Measurements from ENCODE around the gene RBM39.
"Not testable (repeated sequence)": the region's sequence is repeated elsewhere in the genome, so short reads cannot be mapped to it uniquely, and the experiment has no call there.

Gene RBM39

GRCh38 chr20:35771367-35771688 is 29.3 kb upstream of the RBM39 start:
- no peak overlapping the region for H3K27ac ChIP-seq (ENCODE audit: low read length)
- peak overlapping the region; percentile 23 for H3K4me3 ChIP-seq (ENCODE audit: low read length)
- H3K9ac ChIP-seq (ENCODE audit: low read length) = no peak overlapping the region
- H3K36me3 ChIP-seq (ENCODE audit: control insufficient read depth, low read depth, low read length) = peaks cover 8% of the 10 kb centered on the region
- peaks cover 11% of the 10 kb centered on the region for H3K27me3 ChIP-seq (ENCODE audit: control insufficient read depth, insufficient read depth, low read length)
- H3K4me1 ChIP-seq (ENCODE audit: control insufficient read depth, low read depth, low read length) = peaks cover 28% of the 10 kb centered on the region
- H3K9me3 ChIP-seq (ENCODE audit: control insufficient read depth, low read depth, low read length) = no peaks in the 10 kb centered on the region

DNA sequence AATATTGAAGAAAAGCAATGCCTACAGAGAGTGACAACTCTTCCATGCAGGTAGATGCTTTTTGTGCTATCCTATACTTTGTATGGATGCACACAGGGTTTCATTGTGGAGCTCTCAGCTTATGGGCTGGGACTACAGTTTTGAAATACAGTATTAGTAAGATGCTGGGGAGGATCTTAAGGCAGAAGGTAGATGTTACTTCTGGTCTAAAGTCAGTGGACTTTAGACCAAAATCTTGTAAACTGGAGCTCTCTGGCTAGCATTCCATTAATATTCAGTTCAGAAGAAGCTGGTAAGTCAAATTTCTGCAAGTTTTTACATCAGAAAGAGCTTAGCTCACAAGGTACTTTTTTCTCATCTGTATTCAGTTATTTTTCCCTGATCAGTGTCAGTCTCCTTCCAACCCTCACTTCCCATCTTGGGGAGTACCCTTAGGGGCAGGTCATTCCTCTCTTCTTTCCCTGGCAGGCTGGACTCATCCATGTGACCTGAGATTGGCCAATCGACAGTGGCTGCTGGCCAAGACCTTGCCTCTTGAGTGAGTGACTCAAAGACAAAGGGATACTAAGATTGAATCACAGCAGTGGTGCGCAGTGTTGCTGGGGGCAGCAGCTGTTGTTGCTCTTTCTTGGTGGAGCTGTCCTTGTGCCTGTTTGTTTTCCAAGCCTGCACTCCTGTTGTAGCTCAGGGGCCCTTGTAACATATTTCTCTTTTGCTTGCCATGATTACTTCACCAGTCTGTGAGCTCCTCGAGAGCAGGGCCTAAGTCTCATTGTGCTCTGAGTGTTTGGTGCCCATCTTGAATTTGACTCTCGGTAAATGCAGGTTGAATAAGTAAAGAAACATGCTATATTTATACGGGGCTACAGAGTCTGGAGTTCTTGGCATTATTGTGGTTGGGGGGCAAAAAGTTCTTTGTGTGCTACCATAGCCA is 26.9 kb upstream of the RBM39 start:
- Histone ChIP-seq H3K4me3 (ENCODE audit: low read length) (no peak overlapping the region), H3K27me3 (ENCODE audit: control insufficient read depth, insufficient read depth, low read length) (peaks cover 11% of the 10 kb centered on the region), H3K9ac (ENCODE audit: low read length) (peak overlapping the region; percentile 25), H3K9me3 (ENCODE audit: control insufficient read depth, low read depth, low read length) (no peaks in the 10 kb centered on the region), H3K4me1 (ENCODE audit: control insufficient read depth, low read depth, low read length) (peaks cover 28% of the 10 kb centered on the region), H3K36me3 (ENCODE audit: control insufficient read depth, low read depth, low read length) (no peaks in the 10 kb centered on the region), H3K27ac (ENCODE audit: low read length) (peak overlapping the region; percentile 52)

DNA sequence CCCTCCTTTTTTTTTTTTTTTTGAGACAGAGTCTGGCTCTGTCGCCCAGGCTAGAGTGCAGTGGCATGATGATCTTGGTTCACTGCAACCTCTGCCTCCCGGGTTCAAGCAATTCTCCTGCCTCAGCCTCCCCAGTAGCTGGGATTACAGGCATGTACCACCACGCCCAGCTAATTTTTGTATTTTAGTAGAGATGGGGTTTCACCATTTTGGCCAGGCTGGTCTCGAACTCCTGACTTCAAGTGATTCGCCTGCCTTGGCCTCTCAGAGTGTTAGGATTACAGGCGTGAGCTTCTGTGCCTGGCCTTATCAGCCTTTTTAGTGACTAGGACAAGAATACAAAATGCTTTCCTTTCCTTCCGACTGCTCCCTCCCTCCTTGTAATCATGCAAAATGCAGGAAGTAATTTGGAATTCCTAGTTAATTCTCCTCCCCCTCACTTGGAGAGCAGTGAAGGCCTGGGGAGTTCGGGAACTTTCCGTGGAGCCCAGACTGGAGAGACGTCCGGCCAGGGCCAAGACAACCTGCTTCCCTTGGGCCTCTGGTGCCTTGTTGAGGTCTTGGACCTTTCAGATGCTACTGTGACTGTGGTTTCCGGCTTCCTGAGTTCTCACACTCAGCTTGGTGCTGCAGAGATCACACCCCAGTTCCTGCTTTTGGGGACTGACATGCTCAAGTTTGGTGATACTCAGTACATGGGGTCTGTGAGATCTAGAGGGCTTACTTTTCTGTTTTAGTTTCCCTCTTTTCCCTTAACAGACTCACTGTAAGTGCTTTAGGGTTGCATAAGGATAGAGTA is 25.8 kb upstream of the RBM39 start:
- Histone ChIP-seq H3K4me1 (ENCODE audit: control insufficient read depth, low read depth, low read length) (peaks cover 18% of the 10 kb centered on the region), H3K9me3 (ENCODE audit: control insufficient read depth, low read depth, low read length) (no peaks in the 10 kb centered on the region), H3K27ac (ENCODE audit: low read length) (no peak overlapping the region), H3K4me3 (ENCODE audit: low read length) (no peak overlapping the region), H3K9ac (ENCODE audit: low read length) (no peak overlapping the region), H3K27me3 (ENCODE audit: control insufficient read depth, insufficient read depth, low read length) (peaks cover 11% of the 10 kb centered on the region), H3K36me3 (ENCODE audit: control insufficient read depth, low read depth, low read length) (no peaks in the 10 kb centered on the region)

DNA sequence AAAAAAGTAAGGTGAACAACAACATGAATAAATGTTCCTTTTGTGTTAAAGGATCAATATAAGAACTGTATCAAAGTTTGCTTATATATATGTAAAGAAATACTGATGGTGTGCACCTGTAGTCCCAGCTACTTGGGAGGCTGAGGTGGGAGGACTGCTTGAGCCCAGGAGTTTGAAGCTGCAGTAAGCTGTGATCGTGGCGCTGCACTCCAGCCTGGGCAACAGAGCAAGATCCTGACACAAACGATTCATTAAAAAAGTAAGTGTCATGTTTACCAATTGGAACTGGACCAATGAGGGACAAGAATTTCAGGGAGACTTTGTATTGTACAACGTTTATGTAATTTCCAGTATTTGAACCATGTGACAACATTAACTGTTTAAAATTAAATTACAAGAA is 24.8 kb upstream of the RBM39 start:
- Histone ChIP-seq H3K27me3 (ENCODE audit: control insufficient read depth, insufficient read depth, low read length) (peaks cover 11% of the 10 kb centered on the region), H3K9me3 (ENCODE audit: control insufficient read depth, low read depth, low read length) (no peaks in the 10 kb centered on the region), H3K27ac (ENCODE audit: low read length) (no peak overlapping the region), H3K4me3 (ENCODE audit: low read length) (no peak overlapping the region), H3K4me1 (ENCODE audit: control insufficient read depth, low read depth, low read length) (peaks cover 15% of the 10 kb centered on the region), H3K9ac (ENCODE audit: low read length) (no peak overlapping the region), H3K36me3 (ENCODE audit: control insufficient read depth, low read depth, low read length) (no peaks in the 10 kb centered on the region)

- not testable (repeated sequence) for H3K9me3 ChIP-seq (ENCODE audit: control insufficient read depth, low read depth, low read length); H3K27me3 ChIP-seq (ENCODE audit: control insufficient read depth, insufficient read depth, low read length); H3K27ac ChIP-seq (ENCODE audit: low read length)
These were observed 22.9 kb upstream of the RBM39 start for GRCh38 chr20:35764936-35765335.

GRCh38 chr20:35762461-35762860 is 20.4 kb upstream of the RBM39 start:
- H3K4me3 ChIP-seq (ENCODE audit: low read length) = no peak overlapping the region
- H3K27me3 ChIP-seq (ENCODE audit: control insufficient read depth, insufficient read depth, low read length) = no peaks in the 10 kb centered on the region
- no peaks in the 10 kb centered on the region for H3K4me1 ChIP-seq (ENCODE audit: control insufficient read depth, low read depth, low read length)
- no peaks in the 10 kb centered on the region for H3K36me3 ChIP-seq (ENCODE audit: control insufficient read depth, low read depth, low read length)
- H3K9me3 ChIP-seq (ENCODE audit: control insufficient read depth, low read depth, low read length) = no peaks in the 10 kb centered on the region
- no peak overlapping the region for H3K9ac ChIP-seq (ENCODE audit: low read length)
- no peak overlapping the region for H3K27ac ChIP-seq (ENCODE audit: low read length)

More at GRCh38 chr20:35764936-35765335, 22.9 kb upstream of the RBM39 start:
- H3K4me3 ChIP-seq (ENCODE audit: low read length); H3K9ac ChIP-seq (ENCODE audit: low read length); H3K36me3 ChIP-seq (ENCODE audit: control insufficient read depth, low read depth, low read length): not testable (repeated sequence)
- peaks cover 15% of the 10 kb centered on the region for H3K4me1 ChIP-seq (ENCODE audit: control insufficient read depth, low read depth, low read length)

DNA sequence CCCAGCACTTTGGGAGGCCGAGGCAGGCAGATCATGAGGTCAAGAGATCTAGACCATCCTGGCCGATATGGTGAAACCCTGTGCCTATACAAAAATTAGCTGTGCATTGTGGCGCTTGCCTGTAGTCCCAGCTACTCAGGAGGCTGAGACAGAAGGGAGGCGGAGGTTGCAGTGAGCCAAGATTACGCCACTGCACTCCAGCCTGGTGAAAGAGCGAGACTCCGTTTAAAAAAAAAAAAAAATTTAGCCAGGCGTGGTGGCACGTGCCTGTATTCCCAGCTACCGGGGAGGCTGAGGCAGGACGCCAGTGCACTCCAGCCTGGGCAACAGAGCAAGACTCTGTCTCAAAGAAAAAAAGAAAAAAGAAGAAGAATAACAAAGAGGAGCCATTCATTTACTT is 19.5 kb upstream of the RBM39 start:
- not testable (repeated sequence) for H3K9me3 ChIP-seq (ENCODE audit: control insufficient read depth, low read depth, low read length); H3K9ac ChIP-seq (ENCODE audit: low read length); H3K27ac ChIP-seq (ENCODE audit: low read length); H3K36me3 ChIP-seq (ENCODE audit: control insufficient read depth, low read depth, low read length); H3K27me3 ChIP-seq (ENCODE audit: control insufficient read depth, insufficient read depth, low read length); H3K4me3 ChIP-seq (ENCODE audit: low read length); H3K4me1 ChIP-seq (ENCODE audit: control insufficient read depth, low read depth, low read length)

GRCh38 chr20:35757098-35757705 is 15.1 kb upstream of the RBM39 start:
- Histone ChIP-seq H3K4me1 (ENCODE audit: control insufficient read depth, low read depth, low read length) (no peaks in the 10 kb centered on the region), H3K27me3 (ENCODE audit: control insufficient read depth, insufficient read depth, low read length) (no peaks in the 10 kb centered on the region), H3K9me3 (ENCODE audit: control insufficient read depth, low read depth, low read length) (no peaks in the 10 kb centered on the region), H3K9ac (ENCODE audit: low read length) (no peak overlapping the region), H3K4me3 (ENCODE audit: low read length) (no peak overlapping the region), H3K36me3 (ENCODE audit: control insufficient read depth, low read depth, low read length) (no peaks in the 10 kb centered on the region), H3K27ac (ENCODE audit: low read length) (no peak overlapping the region)

DNA sequence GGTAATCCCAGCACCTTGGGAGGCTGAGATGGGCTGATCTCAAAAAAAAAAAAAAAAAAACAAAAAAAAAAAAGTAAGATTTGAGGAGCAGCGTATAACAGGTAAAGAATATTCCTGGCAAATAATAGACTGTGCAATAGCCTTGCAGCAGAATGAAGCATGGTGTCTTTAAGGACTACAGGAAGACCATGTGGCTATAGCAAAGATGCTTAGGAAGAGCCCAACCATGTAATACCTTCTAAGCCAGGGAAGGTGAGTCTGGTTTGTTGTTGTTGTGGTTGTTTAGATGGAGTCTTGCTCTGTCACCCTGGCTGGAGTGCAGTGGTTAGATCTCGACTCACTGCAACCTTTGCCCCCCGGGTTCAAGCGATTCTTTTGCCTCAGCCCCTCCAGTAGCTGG is 14.3 kb upstream of the RBM39 start:
- Histone ChIP-seq H3K9ac (ENCODE audit: low read length) (no peak overlapping the region), H3K27me3 (ENCODE audit: control insufficient read depth, insufficient read depth, low read length) (no peaks in the 10 kb centered on the region), H3K4me3 (ENCODE audit: low read length) (no peak overlapping the region), H3K4me1 (ENCODE audit: control insufficient read depth, low read depth, low read length) (no peaks in the 10 kb centered on the region), H3K27ac (ENCODE audit: low read length) (no peak overlapping the region), H3K9me3 (ENCODE audit: control insufficient read depth, low read depth, low read length) (no peaks in the 10 kb centered on the region), H3K36me3 (ENCODE audit: control insufficient read depth, low read depth, low read length) (no peaks in the 10 kb centered on the region)

GRCh38 chr20:35750611-35751010 is 8.6 kb upstream of the RBM39 start:
- Histone ChIP-seq H3K27ac (ENCODE audit: low read length) (no peak overlapping the region), H3K9ac (ENCODE audit: low read length) (no peak overlapping the region), H3K27me3 (ENCODE audit: control insufficient read depth, insufficient read depth, low read length) (no peaks in the 10 kb centered on the region), H3K9me3 (ENCODE audit: control insufficient read depth, low read depth, low read length) (no peaks in the 10 kb centered on the region), H3K4me1 (ENCODE audit: control insufficient read depth, low read depth, low read length) (no peaks in the 10 kb centered on the region), H3K36me3 (ENCODE audit: control insufficient read depth, low read depth, low read length) (no peaks in the 10 kb centered on the region), H3K4me3 (ENCODE audit: low read length) (no peak overlapping the region)

DNA sequence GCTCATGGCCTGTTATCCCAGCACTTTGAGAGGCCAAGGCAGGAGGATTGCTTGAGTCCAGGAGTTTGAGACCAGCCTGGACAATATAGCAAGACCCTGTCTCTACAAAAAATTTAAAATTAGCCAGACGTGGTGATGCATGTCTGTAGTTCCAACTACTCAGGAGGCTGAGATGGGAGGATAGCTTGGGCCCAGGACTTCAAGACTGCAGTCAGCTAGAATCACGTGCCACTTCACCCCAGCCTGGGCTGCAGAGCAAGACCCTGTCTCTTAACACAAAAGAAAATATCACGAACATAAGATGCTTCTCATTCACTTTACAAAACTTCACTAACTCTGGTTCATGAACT is 2.4 kb upstream of the RBM39 start:
- H3K27ac ChIP-seq (ENCODE audit: low read length); H3K27me3 ChIP-seq (ENCODE audit: control insufficient read depth, insufficient read depth, low read length); H3K9me3 ChIP-seq (ENCODE audit: control insufficient read depth, low read depth, low read length); H3K4me3 ChIP-seq (ENCODE audit: low read length); H3K9ac ChIP-seq (ENCODE audit: low read length): not testable (repeated sequence)
- peaks cover 14% of the 10 kb centered on the region for H3K36me3 ChIP-seq (ENCODE audit: control insufficient read depth, low read depth, low read length)
- H3K4me1 ChIP-seq (ENCODE audit: control insufficient read depth, low read depth, low read length) = peaks cover 13% of the 10 kb centered on the region

All from iPS-18a (cell line).